SK-N-SH (cell line): Measurements from ENCODE around the gene BRAF.

ENCODE experiments used
- ELF1 ChIP-seq: IDR thresholded peaks from 2 replicates; pipeline ENCODE4 v1.4.0; 2012
- EP300 ChIP-seq, 2 experiments: IDR thresholded peaks; 2 replicates each; pipeline versions ENCODE4 v1.4.0 to v1.6.1; 2012; ENCODE audit warnings: borderline replicate concordance in 1 of 2, low read depth in 1 of 2, low read length in 1 of 2
- TF ChIP-seq, protein P1 (sequence below): fragments of 200-600 bp; sonication (generic); IDR thresholded peaks from 2 replicates; pipeline ENCODE4 v1.6.1; 2017; ENCODE audit warnings: antibody characterized with exemption, mild to moderate bottlenecking, moderate library complexity
- TF ChIP-seq, protein P2 (sequence below): IDR thresholded peaks from 2 replicates; pipeline ENCODE4 v1.6.1; 2012; ENCODE audit warnings: mild to moderate bottlenecking, low read depth, low read length, moderate library complexity

DNA sequence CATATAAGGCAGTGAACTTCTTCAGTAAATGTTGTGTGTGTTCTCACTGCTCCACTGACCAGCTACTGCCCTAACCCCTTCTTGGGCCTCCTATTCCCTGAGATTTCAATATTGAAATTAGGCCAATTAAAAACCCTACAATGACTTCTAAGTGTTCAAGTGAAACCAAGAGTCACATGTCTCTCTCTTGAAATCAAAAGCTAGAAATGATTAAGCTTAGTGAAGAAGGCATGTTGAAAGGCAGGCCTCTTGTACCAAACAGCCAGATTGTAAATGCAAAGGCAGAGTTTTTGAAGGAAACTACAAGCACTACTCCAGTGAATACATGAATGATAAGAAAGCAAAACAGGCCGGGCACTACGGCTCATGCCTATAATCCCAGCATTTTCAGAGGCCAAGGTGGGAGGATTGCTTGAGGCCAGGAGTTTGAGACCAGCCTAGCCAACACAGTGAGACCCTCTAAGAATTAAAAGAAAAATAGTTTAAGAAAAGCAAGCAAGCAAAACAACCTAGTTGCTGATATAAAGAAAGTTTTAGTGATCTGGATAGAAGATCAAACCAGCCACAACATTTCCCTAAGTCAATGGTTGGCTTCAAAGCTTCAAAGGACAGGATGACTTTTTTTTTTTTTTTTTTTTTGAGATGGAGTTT, 22.3 kb downstream of the BRAF start:
- TF ChIP-seq, protein P1, sequence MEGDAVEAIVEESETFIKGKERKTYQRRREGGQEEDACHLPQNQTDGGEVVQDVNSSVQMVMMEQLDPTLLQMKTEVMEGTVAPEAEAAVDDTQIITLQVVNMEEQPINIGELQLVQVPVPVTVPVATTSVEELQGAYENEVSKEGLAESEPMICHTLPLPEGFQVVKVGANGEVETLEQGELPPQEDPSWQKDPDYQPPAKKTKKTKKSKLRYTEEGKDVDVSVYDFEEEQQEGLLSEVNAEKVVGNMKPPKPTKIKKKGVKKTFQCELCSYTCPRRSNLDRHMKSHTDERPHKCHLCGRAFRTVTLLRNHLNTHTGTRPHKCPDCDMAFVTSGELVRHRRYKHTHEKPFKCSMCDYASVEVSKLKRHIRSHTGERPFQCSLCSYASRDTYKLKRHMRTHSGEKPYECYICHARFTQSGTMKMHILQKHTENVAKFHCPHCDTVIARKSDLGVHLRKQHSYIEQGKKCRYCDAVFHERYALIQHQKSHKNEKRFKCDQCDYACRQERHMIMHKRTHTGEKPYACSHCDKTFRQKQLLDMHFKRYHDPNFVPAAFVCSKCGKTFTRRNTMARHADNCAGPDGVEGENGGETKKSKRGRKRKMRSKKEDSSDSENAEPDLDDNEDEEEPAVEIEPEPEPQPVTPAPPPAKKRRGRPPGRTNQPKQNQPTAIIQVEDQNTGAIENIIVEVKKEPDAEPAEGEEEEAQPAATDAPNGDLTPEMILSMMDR, result no peak
- TF ChIP-seq ELF1, result no peak
- TF ChIP-seq, protein P2, sequence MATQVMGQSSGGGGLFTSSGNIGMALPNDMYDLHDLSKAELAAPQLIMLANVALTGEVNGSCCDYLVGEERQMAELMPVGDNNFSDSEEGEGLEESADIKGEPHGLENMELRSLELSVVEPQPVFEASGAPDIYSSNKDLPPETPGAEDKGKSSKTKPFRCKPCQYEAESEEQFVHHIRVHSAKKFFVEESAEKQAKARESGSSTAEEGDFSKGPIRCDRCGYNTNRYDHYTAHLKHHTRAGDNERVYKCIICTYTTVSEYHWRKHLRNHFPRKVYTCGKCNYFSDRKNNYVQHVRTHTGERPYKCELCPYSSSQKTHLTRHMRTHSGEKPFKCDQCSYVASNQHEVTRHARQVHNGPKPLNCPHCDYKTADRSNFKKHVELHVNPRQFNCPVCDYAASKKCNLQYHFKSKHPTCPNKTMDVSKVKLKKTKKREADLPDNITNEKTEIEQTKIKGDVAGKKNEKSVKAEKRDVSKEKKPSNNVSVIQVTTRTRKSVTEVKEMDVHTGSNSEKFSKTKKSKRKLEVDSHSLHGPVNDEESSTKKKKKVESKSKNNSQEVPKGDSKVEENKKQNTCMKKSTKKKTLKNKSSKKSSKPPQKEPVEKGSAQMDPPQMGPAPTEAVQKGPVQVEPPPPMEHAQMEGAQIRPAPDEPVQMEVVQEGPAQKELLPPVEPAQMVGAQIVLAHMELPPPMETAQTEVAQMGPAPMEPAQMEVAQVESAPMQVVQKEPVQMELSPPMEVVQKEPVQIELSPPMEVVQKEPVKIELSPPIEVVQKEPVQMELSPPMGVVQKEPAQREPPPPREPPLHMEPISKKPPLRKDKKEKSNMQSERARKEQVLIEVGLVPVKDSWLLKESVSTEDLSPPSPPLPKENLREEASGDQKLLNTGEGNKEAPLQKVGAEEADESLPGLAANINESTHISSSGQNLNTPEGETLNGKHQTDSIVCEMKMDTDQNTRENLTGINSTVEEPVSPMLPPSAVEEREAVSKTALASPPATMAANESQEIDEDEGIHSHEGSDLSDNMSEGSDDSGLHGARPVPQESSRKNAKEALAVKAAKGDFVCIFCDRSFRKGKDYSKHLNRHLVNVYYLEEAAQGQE, result no peak
- TF ChIP-seq EP300 (IDR thresholded peaks at IDR 0.05; ENCODE audit: borderline replicate concordance in 1 of 2, low read depth in 1 of 2, low read length in 1 of 2), result no peak
